H9 (cell line): ENCODE data around the gene ANP32E. TPM values are rescaled to one million over a fixed set of nuclear protein-coding genes. Genes with fewer than 3 reads are reported as not detected.

Experiments
- DNase-seq: peaks from one replicate; pipeline ENCODE4 v3.0.0-alpha.2; 2017
- H2AFZ ChIP-seq: one replicate; pipeline ENCODE4 v1.6.1; 2013; ENCODE audit warnings: mild to moderate bottlenecking, low read length, control low read depth, moderate library complexity
- H2AK5ac ChIP-seq: 2 replicates; pipeline ENCODE4 v1.6.1; 2013; ENCODE audit warnings: low read length, control low read depth, mixed read lengths; ENCODE audit not compliant: insufficient read length
- H2BK120ac ChIP-seq: one replicate; pipeline ENCODE4 v1.6.1; 2013; ENCODE audit warnings: low read depth, mild to moderate bottlenecking, low read length, control low read depth, inconsistent platforms; ENCODE audit not compliant: poor library complexity, severe bottlenecking
- H2BK12ac ChIP-seq: 2 replicates; pipeline ENCODE4 v1.6.1; 2013; ENCODE audit warnings: low read length, control low read depth, mixed read lengths, low read depth; ENCODE audit not compliant: insufficient read length
- H2BK15ac ChIP-seq: 2 replicates; pipeline ENCODE4 v1.6.1; 2013; ENCODE audit warnings: low read depth, low read length, control low read depth
- H2BK20ac ChIP-seq: one replicate; pipeline ENCODE4 v1.6.1; 2013; ENCODE audit warnings: low read depth, mild to moderate bottlenecking, low read length, control low read depth, inconsistent platforms; ENCODE audit not compliant: poor library complexity, severe bottlenecking
- H2BK5ac ChIP-seq: 2 replicates; pipeline ENCODE4 v1.6.1; 2013; ENCODE audit warnings: low read length, control low read depth, mixed read lengths; ENCODE audit not compliant: insufficient read length
- H3K14ac ChIP-seq: 2 replicates; pipeline ENCODE4 v1.6.1; 2013; ENCODE audit warnings: low read length, control low read depth; ENCODE audit not compliant: insufficient read depth
- H3K18ac ChIP-seq: 2 replicates; pipeline ENCODE4 v1.6.1; 2013; ENCODE audit warnings: low read depth, mild to moderate bottlenecking, mixed read lengths, low read length, control low read depth; ENCODE audit not compliant: insufficient read length
- H3K23ac ChIP-seq: 2 replicates; pipeline ENCODE4 v1.6.1; 2013; ENCODE audit warnings: low read length, control low read depth, mixed read lengths, low read depth; ENCODE audit not compliant: insufficient read length
- H3K23me2 ChIP-seq: 2 replicates; pipeline ENCODE4 v1.6.1; 2013; ENCODE audit warnings: low read depth, mild to moderate bottlenecking, mixed read lengths, low read length, control low read depth; ENCODE audit not compliant: insufficient read length, poor library complexity, severe bottlenecking
- H3K27ac ChIP-seq: 2 replicates; pipeline ENCODE4 v1.5.1; 2013; ENCODE audit warnings: low read length, control low read depth, mixed read lengths, low read depth; ENCODE audit not compliant: insufficient read length
- H3K27me3 ChIP-seq: 2 replicates; pipeline ENCODE4 v1.6.1; 2013; ENCODE audit warnings: low read length, control low read depth, inconsistent platforms; ENCODE audit not compliant: insufficient read depth
- H3K4ac ChIP-seq: 2 replicates; pipeline ENCODE4 v1.6.1; 2013; ENCODE audit warnings: low read depth, mild to moderate bottlenecking, control low read depth, inconsistent platforms, low read length, moderate library complexity
- H3K4me1 ChIP-seq: 2 replicates; pipeline ENCODE4 v1.6.1; 2013; ENCODE audit warnings: low read length, control low read depth, inconsistent platforms; ENCODE audit not compliant: insufficient read depth
- H3K4me2 ChIP-seq: 2 replicates; pipeline ENCODE4 v1.6.1; 2013; ENCODE audit warnings: low read length, control low read depth, mixed read lengths; ENCODE audit not compliant: insufficient read length, insufficient read depth
- H3K56ac ChIP-seq: 2 replicates; pipeline ENCODE4 v1.6.1; 2013; ENCODE audit warnings: low read depth, mild to moderate bottlenecking, mixed read lengths, low read length, control low read depth; ENCODE audit not compliant: insufficient read length
- H3K79me1 ChIP-seq: 2 replicates; pipeline ENCODE4 v1.6.1; 2013; ENCODE audit warnings: low read depth, mild to moderate bottlenecking, moderate library complexity, low read length, control low read depth, inconsistent platforms; ENCODE audit not compliant: insufficient read depth, poor library complexity, severe bottlenecking
- H3K79me2 ChIP-seq: 2 replicates; pipeline ENCODE4 v1.6.1; 2013; ENCODE audit warnings: low read length, control low read depth, inconsistent platforms; ENCODE audit not compliant: insufficient read depth
- H3K9ac ChIP-seq: 2 replicates; pipeline ENCODE4 v1.6.1; 2013; ENCODE audit warnings: low read length, control low read depth, mixed read lengths; ENCODE audit not compliant: insufficient read length; ENCODE audit errors: extremely low read depth
- H3K9me3 ChIP-seq: one replicate; pipeline ENCODE4 v1.6.1; 2013; ENCODE audit warnings: low read depth, low read length, inconsistent platforms; ENCODE audit not compliant: control insufficient read depth
- H3T11ph ChIP-seq: one replicate; pipeline ENCODE4 v1.6.1; 2013; ENCODE audit warnings: mild to moderate bottlenecking, low read length, control low read depth, inconsistent platforms
- H4K20me1 ChIP-seq: one replicate; pipeline ENCODE4 v1.6.1; 2013; ENCODE audit not compliant: control insufficient read depth, insufficient read length, insufficient read depth
- H4K5ac ChIP-seq: 2 replicates; pipeline ENCODE4 v1.6.1; 2013; ENCODE audit warnings: low read depth, mild to moderate bottlenecking, mixed read lengths, low read length, control low read depth; ENCODE audit not compliant: insufficient read length
- H4K8ac ChIP-seq: replicated peaks from 2 replicates; pipeline ENCODE4 v1.6.1; 2013; ENCODE audit warnings: low read length, control low read depth, mixed read lengths, low read depth; ENCODE audit not compliant: insufficient read length
- H4K91ac ChIP-seq: 2 replicates; pipeline ENCODE4 v1.6.1; 2013; ENCODE audit warnings: low read depth, mild to moderate bottlenecking, moderate library complexity, mixed read lengths, low read length, control low read depth; ENCODE audit not compliant: insufficient read length
- H3K27ac Mint-ChIP-seq, 3 experiments: 2 replicates in 2 of 3; 3 replicates in 1 of 3; pipeline ENCODE4 v1.8.0; 2020 to 2021; ENCODE audit warnings: mixed read lengths in 3 of 3, mild to moderate bottlenecking in 1 of 3, moderate library complexity in 1 of 3
- H3K27me3 Mint-ChIP-seq: 2 replicates; pipeline ENCODE4 v1.8.0; 2021; ENCODE audit warnings: low read depth, mild to moderate bottlenecking, moderate library complexity, mixed read lengths
- H3K36me3 Mint-ChIP-seq, 3 experiments: 2 replicates in 2 of 3; 3 replicates in 1 of 3; pipeline ENCODE4 v1.8.0; 2020 to 2021; ENCODE audit warnings: low read depth in 3 of 3, mixed read lengths in 3 of 3; ENCODE audit not compliant: insufficient read depth in 1 of 3
- H3K4me1 Mint-ChIP-seq, 2 experiments: 2 replicates each; pipeline ENCODE4 v1.8.0; 2020; ENCODE audit warnings: mixed read lengths in 2 of 2
- H3K4me3 Mint-ChIP-seq, 2 experiments: 2 replicates in 1 of 2; 3 replicates in 1 of 2; pipeline ENCODE4 v1.8.0; 2020 to 2021; ENCODE audit warnings: mild to moderate bottlenecking in 2 of 2, mixed read lengths in 2 of 2, moderate library complexity in 1 of 2
- H3K9me3 Mint-ChIP-seq, 2 experiments: 2 replicates in 1 of 2; 3 replicates in 1 of 2; pipeline ENCODE4 v1.8.0; 2020; ENCODE audit warnings: mild to moderate bottlenecking in 2 of 2, mixed read lengths in 2 of 2, moderate library complexity in 1 of 2
- WGBS: extraction: QIAGEN DNeasy Blood & Tissue Kit; methylation state at CpG from one replicate; pipeline ENCODE4 v1.1.7; 2013; ENCODE audit warnings: missing lambda C conversion rate, low lambda C conversion rate, mixed read lengths; ENCODE audit not compliant: insufficient read length; ENCODE audit errors: extremely low coverage; 5-methylcytosine and 5-hydroxymethylcytosine counted together
- total RNA-seq: library from RNA; stranded (reverse); gene quantifications from 2 replicates; pipeline ENCODE4 v1.2.1, GENCODE V29; 2021
- TF ChIP-seq, protein P1 (sequence below): fragments of 200-600 bp; sonication (generic); conservative IDR thresholded peaks from 3 replicates; pipeline ENCODE4 v1.8.0; 2021; ENCODE audit warnings: antibody characterized with exemption, mild to moderate bottlenecking

The ANP32E gene
- total RNA-seq, 1 experiment from 2014 or later, result 106 TPM

DNA sequence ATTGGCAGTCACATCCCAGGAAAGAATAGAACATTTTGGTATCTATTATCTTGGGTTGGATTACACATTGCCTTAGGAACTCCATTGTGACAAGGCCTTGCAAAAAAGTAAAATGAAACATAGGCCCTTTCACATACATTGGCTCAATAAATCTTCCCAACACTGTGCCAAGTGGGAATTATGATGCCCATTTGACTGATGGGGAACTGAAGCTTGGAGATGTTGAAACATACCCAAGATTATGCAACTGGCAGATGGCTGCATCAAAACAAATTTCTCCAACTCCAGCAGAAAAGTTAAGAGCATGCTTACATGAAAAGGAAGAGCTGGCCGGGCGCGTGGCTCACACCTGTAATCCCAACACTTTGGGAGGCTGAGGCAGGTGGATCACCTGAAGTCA lies 59.3 kb downstream of the ANP32E start:
- Histone ChIP-seq H4K20me1 (no peaks in the 10 kb centered on the region), H2AK5ac (no peak overlapping the region), H2BK20ac (no peak overlapping the region), H3K14ac (no peak overlapping the region), H2BK5ac (no peak overlapping the region), H2BK120ac (no peak overlapping the region), H3K4me1 (no peaks in the 10 kb centered on the region), H2BK12ac (no peak overlapping the region), H3K4me2 (no peak overlapping the region), H4K8ac (no peak overlapping the region), H3K18ac (no peak overlapping the region), H3K56ac (no peak overlapping the region), H3K9me3 (no peaks in the 10 kb centered on the region), H3T11ph (no peak overlapping the region), H3K23me2 (no peaks in the 10 kb centered on the region), H3K23ac (no peak overlapping the region), H4K91ac (no peak overlapping the region), H3K4ac (no peak overlapping the region), H3K27me3 (no peaks in the 10 kb centered on the region), H3K27ac (no peak overlapping the region), H3K79me1 (no peaks in the 10 kb centered on the region), H2BK15ac (no peak overlapping the region), H4K5ac (no peak overlapping the region), H2AFZ (no peak overlapping the region), H3K9ac (no peak overlapping the region), H3K79me2 (no peaks in the 10 kb centered on the region)
- WGBS, result no CpG with 5 or more reads among the region's 3 CpGs
- H3K27me3 Mint-ChIP-seq, result no peaks in the 10 kb centered on the region; the same call in 1 of the 2 replicates
- DNase-seq, result no peak
- no peaks in the 10 kb centered on the region for H3K36me3 Mint-ChIP-seq
- TF ChIP-seq, protein P1, sequence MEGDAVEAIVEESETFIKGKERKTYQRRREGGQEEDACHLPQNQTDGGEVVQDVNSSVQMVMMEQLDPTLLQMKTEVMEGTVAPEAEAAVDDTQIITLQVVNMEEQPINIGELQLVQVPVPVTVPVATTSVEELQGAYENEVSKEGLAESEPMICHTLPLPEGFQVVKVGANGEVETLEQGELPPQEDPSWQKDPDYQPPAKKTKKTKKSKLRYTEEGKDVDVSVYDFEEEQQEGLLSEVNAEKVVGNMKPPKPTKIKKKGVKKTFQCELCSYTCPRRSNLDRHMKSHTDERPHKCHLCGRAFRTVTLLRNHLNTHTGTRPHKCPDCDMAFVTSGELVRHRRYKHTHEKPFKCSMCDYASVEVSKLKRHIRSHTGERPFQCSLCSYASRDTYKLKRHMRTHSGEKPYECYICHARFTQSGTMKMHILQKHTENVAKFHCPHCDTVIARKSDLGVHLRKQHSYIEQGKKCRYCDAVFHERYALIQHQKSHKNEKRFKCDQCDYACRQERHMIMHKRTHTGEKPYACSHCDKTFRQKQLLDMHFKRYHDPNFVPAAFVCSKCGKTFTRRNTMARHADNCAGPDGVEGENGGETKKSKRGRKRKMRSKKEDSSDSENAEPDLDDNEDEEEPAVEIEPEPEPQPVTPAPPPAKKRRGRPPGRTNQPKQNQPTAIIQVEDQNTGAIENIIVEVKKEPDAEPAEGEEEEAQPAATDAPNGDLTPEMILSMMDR, result no peak
- 0 out of 5 replicates have a peak overlapping the region, but pooled peaks of 1 of the 2 experiments have one; percentile 42 for H3K4me3 Mint-ChIP-seq
- no peaks in the 10 kb centered on the region for H3K9me3 Mint-ChIP-seq
- no peak overlapping the region for H3K27ac Mint-ChIP-seq
- no peaks in the 10 kb centered on the region for H3K4me1 Mint-ChIP-seq
